Vagina (tissue), 2 donors: ENCODE data around the gene TMPRSS11D.

Experiments
- CTCF ChIP-seq, 3 experiments: fragments of 450-650 bp in 2 of 3; fragments of 200-600 bp in 1 of 3; sonication (generic) in 1 of 3; IDR thresholded peaks; one replicate each; pipeline ENCODE4 v1.5.1; 2017 to 2019; ENCODE audit warnings: antibody characterized with exemption in 3 of 3, mild to moderate bottlenecking in 2 of 3, moderate library complexity in 2 of 3
- POLR2A ChIP-seq, 2 donors: fragments of 450-650 bp; IDR thresholded peaks; one replicate each; pipeline ENCODE4 v1.6.1; 2017; ENCODE audit warnings: antibody characterized with exemption in 2 of 2, mild to moderate bottlenecking in 2 of 2, moderate library complexity in 2 of 2
- POLR2AphosphoS5 ChIP-seq, 2 donors: sonication (generic); formaldehyde crosslinking; IDR thresholded peaks; one replicate each; pipeline ENCODE4 v1.9.0; 2017; ENCODE audit warnings: antibody characterized with exemption in 2 of 2, mild to moderate bottlenecking in 2 of 2, low read depth in 1 of 2; ENCODE audit not compliant: insufficient read depth in 1 of 2

- TF ChIP-seq CTCF (IDR thresholded peaks at IDR 0.05) = no peak
- TF ChIP-seq POLR2A (IDR thresholded peaks at IDR 0.05) = no peak
- TF ChIP-seq POLR2AphosphoS5 (IDR thresholded peaks at IDR 0.05; ENCODE audit: insufficient read depth in 1 of 2, low read depth in 1 of 2) = no peak
Measured at GRCh38 chr4:67927251-67927650, 43.4 kb upstream of the TMPRSS11D start.
